C1 segment of cervical spinal cord (tissue), 14 donors: ENCODE measurements around the gene ADGRA3.

Experiments used
- DNase-seq, 14 donors: peaks; one replicate each; lab custom pipeline; 2025; lab: John Stamatoyannopoulos, UW

The ADGRA3 gene

DNA sequence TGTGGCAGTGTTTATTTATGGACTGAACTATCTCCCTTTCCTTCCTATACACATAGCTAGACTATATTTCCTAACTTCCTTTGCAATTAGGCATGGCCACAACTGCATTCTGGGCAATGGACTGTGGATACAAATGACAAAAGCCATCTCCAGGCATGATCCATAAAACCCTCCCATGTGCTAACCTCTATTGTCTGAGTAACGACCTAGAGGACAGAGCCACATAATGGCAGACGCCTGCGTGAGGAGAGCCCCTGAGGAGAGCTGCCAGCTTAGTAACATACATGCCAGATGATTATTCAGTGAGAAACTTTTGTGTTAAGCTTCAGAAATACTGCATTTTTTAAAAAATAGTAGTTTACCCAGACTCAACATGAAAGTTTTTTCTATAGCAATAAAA lies 142.9 kb downstream of the ADGRA3 start:
- DNase-seq, result no peak

DNA sequence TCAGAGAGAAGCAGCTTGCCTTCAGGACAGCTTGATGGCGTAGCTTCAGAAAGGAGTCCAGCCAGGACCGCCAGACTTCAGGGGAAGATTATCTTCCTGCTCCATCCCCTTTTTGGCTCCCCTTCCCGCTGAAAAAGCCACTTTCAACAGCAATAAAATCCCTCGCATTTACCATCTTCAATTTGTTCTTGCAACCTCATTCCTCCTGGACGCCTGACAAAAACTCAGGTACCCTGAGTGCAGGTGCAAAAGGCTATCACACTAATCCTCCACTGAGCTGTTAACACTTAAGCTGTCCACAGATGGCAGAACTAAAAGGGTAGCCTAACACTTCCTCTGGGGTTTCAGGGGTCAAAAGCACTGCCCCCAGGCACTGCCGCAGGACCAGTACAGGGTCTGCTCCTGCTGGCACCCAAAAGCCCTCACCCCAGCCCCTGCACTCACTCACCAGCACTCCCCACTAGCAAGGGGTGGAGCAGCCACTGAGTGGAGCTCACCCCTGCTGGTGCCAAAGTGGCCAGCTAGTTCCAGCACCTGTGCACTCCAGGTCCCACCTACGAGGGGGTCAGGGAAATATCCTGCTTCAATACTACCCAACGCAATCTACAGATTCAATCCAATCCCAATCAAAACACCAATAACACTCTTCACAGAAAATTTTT lies 145.8 kb downstream of the ADGRA3 start:
- DNase-seq, result peak in 1 of 14 donors; percentile 49

DNA sequence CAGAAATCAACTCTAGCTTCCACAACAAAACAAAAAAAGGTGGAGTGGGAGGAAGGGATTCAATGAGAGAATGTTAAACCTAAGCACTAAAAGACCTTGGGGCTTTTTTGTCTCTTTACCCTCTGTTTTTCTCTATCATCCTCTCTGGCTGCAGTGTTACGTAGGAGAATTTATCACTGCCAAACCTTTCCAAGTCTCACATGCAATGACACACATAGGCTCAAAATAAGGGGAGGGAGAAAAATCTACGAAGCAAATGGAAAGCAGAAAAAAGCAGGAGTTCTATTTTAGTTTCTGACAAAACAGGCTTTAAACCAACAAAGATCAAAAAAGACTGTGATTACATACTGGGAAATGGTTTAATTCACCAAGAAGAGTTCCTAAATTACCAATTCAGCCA lies 152.1 kb downstream of the ADGRA3 start:
- DNase-seq, result no peak

DNA sequence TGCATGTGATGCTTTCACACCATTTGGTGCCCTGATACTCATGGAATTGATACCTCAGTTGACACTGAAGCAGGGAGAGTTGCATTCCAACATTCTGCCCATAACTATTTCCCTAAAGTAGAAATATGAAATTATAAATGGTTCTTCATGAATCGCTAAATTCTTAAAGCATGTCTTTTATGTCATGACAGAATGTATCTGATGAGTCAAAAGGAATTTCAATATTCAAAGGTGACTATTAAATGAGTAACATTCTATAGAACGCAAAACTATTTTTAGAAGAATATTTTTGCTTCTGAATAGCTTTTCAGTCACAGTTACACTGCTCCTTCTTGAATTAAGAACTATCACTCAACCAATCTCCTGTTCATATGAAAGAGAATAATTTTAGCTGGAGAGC lies 152.8 kb downstream of the ADGRA3 start:
- no peak for DNase-seq

DNA sequence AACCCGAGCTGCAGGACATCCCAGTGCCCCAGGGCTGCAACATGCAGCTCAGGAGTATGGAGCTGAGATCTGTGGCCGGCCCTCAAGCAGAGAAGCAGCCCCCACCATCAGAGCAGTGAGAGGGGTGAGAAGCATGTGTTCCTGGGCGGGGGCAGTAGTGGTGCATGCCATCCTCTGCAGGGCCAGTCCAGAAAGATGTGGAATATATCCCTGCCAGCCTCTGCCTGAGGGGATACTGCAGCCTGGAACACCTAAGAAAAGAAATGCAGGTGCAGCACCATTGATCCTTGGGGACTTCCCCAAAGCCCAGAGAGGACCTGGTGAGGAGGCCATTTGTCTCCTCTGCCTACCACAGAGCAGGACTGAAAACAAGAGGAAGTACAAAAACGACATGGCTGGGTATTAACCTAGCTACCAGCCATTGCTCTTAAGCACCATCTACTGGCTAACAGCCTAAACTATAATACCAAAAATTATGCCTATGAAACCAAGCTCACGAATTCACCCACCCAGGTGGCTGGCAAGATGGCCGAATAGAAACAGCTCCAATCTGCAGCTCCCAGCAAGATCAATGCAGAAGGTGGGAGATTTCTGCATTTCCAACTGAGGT lies 158.8 kb downstream of the ADGRA3 start:
- peak in 1 of 14 donors; percentile 3 for DNase-seq

DNA sequence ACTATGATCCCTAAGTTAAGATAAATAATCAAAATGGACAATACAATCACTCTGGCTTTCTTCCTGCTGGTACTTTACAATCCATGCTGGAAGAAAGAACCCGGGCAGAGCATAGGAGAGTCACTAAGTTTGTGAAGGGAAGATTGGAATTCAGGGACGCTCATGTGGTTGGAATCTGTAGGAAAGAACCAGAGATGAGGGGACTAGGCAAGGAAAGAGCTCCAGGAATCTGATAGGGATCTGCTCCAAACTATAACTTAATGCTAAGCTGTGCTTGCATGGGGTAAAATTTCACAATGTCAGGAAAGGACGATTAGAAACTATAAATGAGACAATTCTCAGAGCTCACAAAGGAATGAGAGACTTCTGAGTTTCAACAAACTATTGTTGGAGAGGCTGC lies 167.5 kb downstream of the ADGRA3 start:
- no peak for DNase-seq

DNA sequence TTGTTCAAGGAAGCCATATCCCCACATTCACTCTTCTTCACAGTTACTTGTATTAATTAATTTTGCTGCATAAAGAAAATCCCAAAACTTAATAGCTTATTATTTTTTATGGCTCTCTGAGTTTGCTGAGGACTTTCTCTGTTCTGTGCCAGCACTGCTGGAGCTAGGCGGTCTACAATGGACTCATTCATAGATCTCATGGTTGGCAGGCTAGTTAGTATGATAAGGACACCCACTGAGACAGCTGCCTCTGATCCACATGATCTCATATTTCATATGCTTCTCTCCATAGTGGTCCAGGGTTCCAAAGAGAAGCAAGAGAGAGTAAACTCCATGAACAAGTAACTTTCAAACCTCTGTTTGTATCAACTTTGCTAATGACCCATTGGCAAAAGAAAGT lies 170.2 kb downstream of the ADGRA3 start:
- DNase-seq, result no peak

DNA sequence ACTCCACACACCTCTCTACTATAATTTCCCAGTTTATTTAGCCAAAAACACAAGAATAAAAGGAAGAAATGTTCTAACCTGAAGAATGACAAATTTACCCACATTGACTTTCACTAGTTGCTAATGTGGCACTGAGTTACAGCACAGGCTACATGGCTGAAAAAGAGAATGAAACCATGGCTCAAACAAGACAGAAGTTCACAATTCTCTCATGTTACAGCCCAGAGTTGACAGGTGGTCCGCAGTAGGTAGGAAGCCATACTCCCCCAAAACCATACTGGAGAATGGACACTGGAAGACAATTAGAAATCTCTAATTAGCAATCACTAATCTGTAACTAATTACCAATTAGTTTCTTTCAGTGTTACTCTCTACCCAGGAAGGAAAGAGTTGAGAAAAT lies 170.8 kb downstream of the ADGRA3 start:
- no peak for DNase-seq

DNA sequence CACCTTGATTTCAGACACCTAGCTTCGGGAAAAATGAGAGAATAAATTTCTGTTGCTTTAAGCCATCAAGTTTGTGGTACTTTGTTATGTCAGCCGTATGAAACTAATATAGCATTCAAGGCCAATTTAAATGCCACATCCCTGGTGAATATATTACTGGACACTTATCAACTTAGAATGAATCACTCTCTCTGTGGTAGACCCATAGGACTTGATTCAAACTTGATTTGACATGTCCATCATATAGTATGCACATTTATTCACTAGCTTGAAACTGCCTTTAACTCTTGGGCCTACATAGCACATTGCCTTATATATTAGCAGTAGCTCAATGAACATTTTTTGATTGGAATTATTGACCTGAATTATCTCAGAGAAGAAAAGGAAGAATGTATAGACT lies 172.3 kb downstream of the ADGRA3 start:
- DNase-seq, result no peak

DNA sequence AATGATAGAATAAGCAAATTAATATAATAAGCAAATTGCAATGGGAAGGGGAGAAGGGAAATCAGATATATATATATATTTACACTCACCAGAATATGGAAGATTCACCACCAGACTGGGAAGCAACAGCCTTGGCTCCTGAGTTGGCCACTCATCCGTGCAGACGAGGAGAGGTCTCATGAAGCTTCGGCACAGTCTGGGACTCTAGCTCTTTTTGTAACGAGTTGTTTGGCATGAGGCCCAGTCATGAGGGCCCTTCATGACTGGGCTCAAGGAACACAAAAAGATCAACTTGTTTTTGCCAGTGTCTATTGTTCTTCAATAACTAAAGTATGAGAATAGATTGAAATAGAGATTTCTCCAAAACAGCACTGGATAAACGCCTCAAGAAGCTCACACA lies 176.4 kb downstream of the ADGRA3 start:
- DNase-seq, result peak in 1 of 14 donors; percentile 6

DNA sequence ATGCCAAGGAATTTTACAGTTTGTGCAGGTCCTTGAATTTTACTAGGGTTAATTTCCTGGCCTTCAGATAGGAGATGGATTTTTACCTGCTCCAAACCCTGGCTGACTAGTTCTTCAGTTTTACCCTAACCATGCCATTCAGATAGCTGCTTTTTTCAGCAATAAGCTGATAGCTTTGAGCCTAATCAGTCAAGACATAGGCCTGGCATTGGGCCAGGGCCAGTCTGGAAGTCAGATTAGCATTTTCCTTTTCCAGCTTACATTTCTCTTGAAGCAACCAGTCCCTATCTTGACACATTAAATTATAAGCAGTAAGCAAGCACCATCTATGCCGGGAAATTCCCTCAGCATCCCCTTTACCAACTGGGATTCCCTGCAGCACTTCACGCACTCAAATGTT lies 177.1 kb downstream of the ADGRA3 start:
- peak in 1 of 14 donors; percentile 36 for DNase-seq
